Activated T-cell treated with anti-CD3 and anti-CD28 coated beads for 48 hours (primary cell): Measurements from ENCODE around the gene TVP23A.

Experiments
- DNase-seq: peaks from one replicate; pipeline ENCODE4 v3.0.0-alpha.2; 2020; ENCODE audit warnings: low read depth

Gene TVP23A

DNA sequence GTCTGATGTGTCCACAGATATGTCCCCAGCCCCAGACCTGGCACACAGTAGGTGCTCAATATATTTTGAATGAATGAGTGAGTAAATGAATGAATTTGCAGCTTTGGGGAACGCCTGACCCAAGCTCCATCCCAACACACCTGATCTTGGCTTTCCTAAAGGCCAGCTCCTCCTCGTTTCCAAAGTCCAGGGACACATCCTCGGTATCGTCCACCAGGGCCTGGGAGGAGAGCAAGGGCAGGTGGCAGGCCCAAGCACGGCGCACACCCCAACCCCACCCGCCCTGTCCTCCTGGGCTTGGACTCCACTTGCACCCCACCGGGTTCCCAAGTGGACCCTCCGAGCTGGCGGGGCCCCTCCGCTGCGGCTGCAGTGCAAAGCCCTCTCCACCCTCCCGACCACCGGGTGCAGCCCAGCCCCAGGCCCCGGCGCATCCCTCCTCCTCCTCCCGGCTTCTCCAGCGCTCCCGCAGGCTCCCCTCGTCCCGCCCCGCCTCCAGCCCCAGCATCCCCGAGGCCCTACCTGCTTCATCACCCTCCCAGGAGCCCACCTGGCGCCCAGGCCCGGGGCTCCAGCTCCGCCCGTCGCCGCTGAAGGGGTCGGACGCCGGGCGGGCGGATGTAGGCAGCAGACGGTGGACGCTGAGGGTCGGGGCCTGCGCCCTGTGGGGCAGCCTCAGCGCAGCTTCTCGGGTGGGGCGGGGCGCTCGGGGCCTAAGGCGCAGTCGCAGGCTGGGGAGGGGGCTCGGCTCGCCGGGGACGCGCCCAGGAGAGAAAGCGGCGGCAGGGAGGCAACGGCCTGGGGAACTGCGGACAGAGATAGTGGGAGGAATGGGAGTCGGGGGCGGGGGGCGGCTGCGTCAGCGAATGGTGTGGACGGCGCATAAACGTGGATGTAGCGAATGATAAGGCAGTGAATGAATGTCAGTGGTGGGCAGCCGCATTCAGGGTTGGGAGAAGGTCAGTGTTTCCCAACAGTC lies at the start of gene TVP23A:
Gene TVP23A, minus strand, starts transcription at position 832 of the 979 bp plus-strand sequence. Its CDS starts 301 bp downstream, at position 531.
- DNase-seq: no peak

DNA sequence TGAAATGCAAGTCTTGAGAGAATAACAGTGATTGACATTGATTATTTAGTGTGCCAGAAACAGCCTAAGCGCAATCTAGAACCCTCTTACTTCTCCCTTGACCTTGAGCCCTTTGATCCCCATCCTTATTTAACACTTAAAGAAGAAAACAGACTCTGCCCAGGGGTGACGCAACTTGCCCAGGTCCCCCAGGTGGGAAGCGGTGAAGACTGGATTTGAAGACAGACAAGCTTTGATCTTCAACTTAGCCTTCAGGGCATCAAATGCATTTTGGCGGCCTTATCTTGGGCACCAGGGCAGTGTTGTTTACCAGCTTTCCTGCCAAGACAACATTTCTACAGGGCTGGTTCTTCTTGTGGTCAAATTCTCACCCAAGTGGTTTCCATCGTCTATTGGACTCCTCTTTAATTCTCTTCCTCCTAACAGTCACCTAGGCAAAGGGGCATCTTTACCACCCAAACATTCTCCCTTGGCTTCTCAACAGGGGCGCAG lies 49.6 kb upstream of the TVP23A start:
- DNase-seq: no peak

DNA sequence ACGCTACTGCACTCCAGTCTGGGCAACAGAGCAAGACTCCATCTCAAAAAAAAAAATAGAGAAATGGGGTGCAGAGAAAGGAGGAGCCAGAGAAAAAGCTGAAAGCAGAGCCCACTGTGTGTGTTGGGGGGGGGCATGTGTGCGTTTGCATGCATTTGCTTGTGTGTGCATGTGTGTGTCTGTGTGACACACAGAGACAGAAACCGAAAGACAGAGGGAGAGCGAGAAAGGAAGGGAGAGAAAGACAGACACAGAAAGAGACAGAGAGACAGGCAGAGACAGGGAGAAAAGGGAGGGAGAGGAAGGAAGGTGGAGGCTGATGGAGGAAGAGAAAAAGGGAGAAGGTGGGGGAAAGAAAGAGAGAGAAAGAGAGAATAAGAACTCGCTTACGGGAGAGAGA lies 48.6 kb upstream of the TVP23A start:
- no peak for DNase-seq

DNA sequence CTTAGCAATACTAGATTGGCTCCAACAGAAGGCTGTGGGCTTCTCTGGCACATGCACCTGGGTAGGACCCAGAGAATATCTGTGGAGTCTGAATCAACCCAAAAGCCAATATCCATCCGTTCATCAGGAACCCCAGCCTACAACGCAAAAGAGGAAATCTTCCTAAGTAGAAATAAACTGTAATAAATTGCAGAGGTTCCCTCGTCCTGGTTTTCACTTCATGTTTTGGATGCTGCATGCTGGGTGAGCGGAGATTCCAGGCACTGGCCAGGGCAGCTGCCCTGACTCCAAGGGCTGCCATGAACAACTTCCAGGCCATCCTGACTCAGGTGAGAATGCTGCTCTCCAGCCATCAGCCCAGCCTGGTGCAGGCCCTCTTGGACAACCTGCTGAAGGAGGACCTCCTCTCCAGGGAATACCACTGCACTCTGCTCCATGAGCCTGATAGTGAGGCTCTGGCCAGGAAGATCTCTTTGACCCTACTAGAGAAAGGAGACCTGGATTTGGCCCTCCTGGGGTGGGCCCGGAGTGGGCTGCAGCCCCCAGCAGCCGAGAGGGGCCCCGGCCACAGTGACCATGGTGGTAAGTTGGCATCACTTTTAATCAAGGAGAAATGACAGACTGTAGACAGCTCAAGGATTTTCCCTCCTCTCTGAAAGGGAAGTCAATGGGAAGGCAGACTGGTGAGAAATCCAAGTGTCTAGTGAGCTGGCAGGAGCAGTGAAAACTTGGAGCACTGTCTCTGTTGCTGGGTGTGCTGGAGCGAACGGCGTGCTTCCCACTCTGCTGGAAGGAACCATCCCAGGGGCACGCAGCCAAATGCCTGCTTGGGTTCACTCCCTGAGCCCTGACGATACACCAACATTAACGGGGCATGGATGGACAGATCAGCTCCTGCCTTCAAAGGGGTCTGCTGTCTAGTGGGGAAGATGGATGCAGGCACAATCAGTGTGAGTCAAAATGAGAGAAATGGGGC lies 47.7 kb upstream of the TVP23A start:
- DNase-seq: no peak

DNA sequence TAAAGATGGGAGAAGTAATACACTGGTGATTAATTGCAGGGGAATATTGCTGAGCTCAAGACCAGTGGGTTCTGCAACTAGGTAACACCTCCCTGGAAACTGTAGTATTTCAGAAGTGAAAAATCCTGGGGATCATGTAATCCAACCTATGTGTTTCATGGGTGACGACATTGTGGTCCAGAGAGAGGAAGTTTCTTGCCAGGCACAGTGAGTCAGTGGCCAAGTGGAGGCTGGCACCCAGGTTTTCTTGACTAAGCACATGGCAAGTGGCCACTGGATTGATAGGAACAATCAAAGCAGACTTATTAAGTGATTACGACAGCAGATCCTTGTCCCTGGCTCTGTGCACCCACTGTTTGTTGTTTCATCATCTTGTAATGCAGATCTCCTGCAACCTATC lies 43.8 kb upstream of the TVP23A start:
- DNase-seq: no peak

DNA sequence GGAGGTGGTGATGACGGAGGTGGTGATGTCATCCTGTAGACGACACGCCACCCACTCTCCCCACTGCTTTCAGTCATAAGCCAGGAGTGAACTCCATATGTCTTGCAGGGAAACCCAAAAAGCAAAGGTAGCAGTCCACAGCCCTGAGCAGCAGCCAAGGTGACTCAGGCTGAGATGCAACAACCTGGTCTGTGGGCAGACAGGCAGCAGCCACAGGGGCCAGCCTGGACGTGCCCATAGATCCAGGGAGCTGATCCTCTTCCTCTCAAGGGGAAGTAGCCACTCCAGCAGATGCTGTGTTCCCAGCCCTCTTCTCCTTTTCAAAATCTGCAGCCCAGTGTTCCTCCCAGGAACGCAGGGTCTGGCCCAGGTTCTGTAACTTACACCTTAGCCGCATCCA lies 41.1 kb upstream of the TVP23A start:
- DNase-seq: no peak

DNA sequence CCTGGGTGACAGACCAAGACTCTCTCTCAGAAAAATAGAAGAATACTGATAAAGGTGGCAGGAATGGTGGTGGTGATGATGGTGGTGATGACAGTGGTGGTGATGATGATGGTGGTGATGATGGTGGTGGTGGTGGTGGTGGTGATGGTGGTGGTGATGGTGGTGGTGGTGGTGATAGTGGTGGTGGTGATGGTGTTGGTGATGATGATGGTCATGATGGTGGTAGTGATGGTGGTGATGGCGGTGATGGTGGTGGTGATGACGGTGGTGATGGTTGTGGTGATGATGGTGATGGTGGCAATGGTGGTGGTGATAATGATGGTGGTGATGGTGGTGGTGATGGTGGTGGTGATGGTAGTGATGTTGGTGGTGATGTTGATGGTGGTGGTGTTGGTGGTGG lies 40.4 kb upstream of the TVP23A start:
- DNase-seq: no peak

DNA sequence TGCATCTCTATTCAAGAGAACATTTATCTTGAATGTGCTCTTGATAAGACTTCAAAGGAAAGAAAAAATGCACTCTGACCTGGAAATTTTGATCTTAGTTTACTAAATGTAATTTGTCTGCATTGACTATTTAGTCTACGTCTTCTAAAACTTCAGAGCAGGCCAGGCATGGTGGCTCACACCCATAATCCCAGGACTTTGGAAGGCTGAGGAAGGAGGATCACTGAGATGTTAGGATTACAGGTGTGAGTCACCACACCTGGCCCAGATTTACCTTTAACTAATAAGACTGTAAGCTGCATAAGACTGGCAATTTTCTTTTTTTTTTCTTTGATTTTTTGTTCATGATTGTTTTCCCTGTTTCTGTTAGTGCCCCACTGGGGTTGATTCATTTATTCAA lies 39.6 kb upstream of the TVP23A start:
- DNase-seq: no peak

DNA sequence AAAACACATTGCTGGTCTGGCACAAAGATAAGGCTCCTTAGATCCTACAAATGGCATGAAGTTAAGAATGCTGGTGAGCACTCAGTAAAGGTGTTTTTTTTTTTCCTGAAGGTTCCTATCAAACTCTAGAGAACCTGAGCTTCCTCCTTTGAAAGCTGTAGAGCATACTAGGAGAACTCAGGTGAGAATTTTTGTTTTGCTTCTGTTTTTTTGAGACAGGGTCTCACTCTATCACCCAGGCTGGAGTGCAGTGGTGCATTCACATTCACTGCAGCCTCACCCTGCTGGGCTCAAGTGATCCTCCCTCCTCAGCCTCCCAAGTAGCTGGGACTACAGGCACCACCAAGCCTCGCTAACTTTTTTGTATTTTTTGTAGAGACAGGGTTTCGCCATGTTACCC lies 37.4 kb upstream of the TVP23A start:
- DNase-seq: no peak

DNA sequence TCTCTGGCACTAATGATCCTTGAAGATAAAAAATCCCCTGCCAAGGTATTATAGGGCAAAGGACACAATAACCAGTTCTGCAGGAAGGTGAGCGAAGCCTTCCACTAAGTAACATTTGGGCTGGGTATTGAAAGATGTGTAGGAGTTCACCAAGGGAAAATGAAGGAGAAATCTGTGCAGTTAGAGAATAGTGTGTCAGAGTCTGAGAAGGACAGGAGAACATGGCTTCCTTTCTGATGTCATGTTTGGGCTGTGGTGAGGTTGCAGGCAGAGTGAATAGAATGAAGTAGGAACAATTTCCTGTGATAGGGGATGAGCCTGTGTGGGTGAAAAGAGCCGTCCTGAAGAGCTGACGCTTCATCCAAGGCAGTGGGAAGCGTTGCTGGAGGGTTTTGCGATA lies 34.4 kb upstream of the TVP23A start:
- no peak for DNase-seq

DNA sequence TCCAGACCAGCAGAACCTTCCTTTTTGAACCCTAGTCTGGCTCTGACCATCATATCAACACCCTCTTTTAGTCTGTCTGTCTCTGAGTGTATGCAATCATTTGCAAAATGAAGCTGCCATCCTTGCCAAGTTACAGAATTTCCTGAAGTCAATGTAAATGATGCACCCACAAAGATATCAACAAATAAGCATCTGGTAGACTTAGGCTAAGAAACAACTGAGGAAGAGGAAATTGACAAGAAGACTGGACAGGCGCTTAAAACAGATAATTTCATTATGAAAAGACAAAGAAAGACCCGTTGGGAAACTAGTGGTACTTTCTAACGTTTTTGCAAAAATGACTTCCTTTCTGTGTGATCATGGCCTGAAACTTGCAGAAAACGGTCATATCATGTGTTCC lies 33.7 kb upstream of the TVP23A start:
- DNase-seq: no peak

DNA sequence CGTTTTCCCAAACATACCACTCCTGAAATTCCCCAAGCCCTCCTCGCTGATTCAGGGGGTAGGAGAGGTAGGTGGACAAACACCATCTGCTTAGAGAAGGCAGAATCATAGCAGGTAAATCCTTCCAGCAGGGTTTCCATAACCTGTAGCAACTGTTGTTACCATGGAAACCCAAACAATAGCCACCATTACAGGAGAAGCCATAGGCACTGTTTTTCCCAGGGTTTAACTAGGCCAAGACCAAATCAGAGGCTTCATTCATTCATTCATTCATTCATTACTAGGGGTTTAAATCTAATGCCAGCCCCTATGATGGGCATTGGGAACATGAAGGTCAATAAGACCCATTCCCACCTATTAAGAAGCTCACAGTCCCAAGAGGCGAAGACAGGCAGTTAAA lies 32.9 kb upstream of the TVP23A start:
- DNase-seq: no peak

DNA sequence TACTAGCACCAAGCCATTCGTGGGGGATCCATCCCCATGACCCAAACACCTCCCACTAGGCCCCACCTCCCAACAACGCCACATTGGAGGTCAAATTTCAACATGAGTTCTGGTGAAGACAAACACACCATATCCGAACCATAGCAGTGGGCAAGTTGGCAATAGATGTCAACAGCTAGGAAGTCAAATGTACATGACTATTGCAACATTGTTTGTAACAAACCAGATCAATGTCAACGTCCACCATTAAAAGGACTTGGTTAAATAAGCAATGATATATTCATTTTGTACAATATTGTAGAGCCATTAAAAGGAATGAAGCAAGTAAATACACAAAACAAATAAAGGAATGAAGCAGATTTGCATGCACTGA lies 31.9 kb upstream of the TVP23A start:
- no peak for DNase-seq

DNA sequence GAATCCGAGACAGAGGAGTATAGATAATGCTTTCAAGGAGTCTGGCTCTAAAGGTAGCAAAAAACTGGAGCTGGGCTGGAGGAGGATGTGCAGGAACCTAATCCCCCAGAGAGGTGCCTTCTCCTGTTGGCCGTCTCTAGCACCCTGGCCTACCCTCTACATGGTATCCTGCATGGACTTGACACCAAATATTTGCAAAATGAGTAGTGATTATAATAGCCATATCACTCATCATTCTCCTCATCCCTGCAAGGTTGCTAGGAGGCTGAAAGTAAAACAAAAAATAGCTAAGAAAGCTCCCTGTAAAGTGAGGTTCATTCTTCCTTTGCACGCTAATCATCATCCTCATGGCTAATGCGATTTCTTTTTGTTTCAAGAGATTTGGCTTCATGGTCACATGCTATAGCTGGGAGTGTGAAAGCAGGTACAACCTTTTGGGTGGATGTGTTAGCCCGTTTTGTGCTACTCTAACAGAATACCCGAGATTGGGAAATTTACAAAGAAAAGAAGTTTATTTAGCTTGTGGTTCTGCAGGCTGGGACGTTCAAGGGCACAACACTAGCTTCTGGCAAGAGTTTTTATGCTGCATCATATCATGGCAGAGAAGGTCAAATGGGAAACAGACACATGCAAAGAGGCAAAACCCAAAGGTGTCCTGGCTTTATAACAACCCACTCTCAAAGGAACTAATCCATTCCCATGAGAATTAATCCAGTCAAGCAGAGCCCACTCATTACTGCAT lies 31.3 kb upstream of the TVP23A start:
- DNase-seq: no peak

DNA sequence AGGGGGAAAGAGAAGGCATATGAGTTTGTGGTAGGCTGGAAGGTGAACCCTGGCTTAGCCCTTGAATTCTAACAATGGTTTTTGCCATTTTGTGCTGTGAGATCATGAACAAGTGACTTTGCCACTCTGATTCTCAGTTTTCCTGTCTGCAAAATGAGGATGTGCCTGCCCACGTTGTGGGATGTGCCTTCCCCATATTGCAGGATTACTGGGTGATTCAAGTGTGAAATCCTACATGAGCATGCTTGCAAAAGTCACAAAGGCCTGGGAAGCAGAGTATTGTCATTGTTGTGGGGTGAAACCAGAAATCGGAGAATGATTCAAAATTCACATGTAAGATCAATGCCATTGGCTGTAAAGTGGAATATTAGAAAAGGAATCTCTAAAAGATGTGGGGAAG lies 28.6 kb upstream of the TVP23A start:
- no peak for DNase-seq

DNA sequence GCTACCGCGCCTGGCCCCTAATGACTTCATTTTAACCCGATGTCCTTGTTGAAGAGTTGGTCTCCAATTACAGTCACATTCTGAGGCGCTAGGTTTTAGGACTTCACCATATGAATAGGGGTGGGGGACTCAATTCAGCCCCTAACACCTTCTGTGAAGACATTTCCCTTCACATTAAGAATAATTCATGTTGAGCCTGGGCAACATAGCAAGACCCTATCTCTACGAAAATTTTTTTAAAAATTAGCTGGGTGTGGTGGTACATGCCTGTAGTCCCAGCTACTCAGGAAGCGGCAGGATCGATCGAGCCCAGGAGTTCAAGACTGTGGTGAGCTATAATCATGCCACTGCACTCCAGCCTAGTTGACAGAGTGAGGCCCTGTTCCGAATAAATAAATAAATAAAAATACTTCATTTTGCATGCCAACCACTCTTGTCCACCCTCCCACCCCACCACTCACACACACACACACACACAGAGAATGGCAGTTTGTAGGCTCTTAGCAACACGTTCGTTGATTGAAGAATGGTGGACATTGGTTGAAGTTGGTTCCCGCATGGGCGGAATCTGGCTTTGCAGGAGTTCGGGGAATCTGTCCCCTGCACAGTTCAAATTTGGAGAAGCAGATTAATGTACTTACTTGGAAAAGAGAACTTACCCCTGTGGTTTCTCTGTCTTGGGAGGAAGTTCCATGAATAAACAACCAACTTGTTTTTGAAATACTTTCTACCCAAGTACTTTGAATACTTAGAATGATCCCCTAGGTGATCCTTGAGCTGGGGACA lies 27.8 kb upstream of the TVP23A start:
- no peak for DNase-seq

DNA sequence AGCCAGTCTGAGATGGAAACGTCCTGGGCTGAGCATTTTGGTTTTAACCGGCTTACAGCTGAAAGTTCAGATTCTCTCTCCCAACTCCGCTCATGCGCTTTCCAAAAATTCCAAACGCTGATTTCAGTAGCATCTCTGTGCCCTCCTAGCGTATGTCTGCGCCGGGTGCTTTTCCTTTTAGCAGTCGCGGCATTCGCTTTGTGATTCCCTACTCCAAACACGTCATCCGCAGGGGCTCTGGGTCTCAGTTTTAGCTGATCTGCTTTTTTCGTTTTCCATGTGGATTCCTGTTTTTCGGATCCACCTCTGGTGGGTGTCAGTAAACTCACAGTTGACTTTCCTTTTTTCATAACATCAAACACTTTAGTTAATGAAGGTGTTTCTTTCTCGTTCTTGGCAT lies 22.1 kb upstream of the TVP23A start:
- no peak for DNase-seq

DNA sequence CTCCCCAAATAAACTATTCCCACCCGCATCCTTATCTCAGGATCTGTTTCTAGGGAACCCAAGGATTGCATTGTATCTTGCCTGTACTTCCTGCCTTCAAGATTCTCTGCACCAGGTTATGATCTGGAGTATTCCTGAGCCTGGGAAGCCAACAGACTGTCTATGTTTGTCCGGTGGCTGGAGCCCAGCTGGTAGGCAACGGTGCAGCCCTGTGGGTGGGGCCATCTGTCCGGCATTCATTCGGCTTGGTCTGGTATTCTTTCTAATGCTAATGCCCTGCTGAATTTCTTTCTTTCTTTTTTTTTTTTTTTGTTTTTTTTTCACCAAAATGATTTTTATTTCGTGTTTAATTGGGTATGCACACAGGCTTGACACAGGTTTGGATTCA lies 20.7 kb upstream of the TVP23A start:
- DNase-seq: no peak

DNA sequence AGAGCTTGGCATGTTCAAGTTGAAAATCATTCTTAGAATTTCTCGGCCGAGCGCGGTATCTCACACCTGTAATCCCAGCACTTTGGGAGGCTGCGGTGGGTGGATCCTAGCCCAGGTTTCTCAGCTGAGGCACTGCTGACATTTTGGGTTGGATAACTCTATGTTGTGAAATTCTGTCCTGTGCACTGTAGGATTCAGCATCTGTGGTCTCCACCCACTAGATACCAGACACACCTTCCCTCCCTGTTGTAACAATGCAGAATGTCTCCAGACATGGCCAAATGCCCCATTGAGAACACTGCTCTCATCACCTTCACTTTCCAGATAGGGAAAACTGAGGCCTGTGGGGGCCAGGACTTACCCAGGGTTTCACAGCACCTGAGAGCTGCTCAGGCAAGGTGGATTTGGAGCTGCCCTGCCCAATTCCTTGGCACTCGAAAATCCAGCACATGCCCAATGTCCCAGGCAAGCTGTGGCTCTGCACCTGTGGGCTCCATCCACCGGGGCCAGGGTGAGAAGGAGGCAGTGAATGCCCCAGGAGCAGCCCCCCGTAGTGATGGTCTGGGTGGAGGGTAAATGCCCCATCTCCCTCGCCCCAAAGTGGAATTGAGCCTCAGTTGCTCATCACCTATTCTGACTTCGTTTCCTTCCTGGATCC lies 20.2 kb upstream of the TVP23A start:
- no peak for DNase-seq

DNA sequence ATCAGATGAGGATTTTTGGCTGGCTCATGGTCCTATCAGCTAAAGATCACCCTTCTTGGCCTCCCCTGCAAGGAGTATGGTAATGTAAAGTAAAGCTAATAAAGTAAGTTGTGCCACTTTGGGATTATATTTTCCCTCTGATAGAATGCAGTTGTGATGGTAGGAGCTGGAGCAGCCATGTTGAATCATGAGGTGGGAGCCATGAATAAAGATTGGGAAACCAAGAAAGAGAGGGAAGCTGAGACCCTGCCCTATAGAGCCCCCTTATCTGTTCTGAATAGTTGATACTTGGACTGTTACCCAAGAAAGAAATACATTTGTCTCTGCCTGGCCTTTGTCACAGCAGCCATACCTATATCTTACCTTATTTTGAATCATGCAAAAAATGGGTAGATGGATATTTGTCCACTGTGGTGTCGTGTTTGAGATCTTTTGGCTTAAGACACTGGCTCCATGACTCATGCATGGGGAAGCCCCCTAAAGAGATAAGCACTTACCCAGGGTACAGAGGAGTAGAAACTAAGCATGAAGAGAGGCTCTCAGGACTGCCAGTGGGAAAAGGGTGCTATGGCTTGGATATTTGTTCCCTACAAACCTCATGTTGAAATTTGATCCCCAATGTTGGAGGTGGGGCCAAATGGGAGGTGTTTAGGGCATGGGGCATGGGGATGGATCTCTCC lies 17.7 kb upstream of the TVP23A start:
- no peak for DNase-seq
